ENCODE results near the gene KCNAB1. TPM values are rescaled to one million over a fixed set of nuclear protein-coding genes. Genes with fewer than 3 reads are reported as not detected.

KCNAB1 gene
- total RNA-seq, 2 experiments from 2014 or later = not detected

DNA sequence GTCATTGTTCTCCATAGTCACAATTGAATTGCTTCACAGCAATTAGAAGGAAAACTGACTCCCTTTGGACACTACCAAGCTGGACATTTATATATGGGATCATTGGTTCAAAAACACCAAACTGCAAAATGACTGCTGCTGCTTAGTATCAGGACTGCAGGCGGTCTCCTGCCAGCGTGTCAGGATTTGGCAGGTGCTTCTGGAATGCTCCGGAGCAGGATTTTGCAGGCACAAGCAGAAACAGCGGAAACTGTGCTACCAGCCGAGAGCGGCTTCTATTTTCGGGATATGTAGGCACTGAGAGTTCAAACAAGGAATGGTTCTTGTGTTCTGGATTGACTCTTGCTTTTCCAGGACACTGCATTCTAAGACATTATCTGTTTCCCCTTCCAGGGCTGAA lies 339.1 kb downstream of the KCNAB1 start:
- H3K79me2 ChIP-seq (ENCODE audit: insufficient read depth, low read depth, low read length) = no peaks in the 10 kb centered on the region
- H4K20me1 ChIP-seq (ENCODE audit: insufficient read depth, low read length) = no peaks in the 10 kb centered on the region
- CTCF ChIA-PET (ENCODE audit: unreplicated experiment) = no interaction called here
- no peaks in the 10 kb centered on the region for H3K36me3 ChIP-seq (ENCODE audit: insufficient read depth, low read length)
- no peaks in the 10 kb centered on the region for H3K4me1 ChIP-seq (ENCODE audit: insufficient read depth, low read length, poor library complexity, severe bottlenecking)
- no peak overlapping the region for H3K27ac ChIP-seq (ENCODE audit: low read depth, low read length, poor library complexity, severe bottlenecking)
- POLR2A ChIA-PET = interaction anchor here (1.3 kb wide), 1 partner anchor 79 kb away, joined by 3 read pairs; no protein-coding TSS in a partner anchor
- H2AFZ ChIP-seq (ENCODE audit: low read length) = no peak overlapping the region
- BruUV-seq (replicated peaks) = no TSS peak
- no peak overlapping the region for H3K4me2 ChIP-seq (ENCODE audit: low read length)
- H3K9me3 ChIP-seq (ENCODE audit: low read length) = no peaks in the 10 kb centered on the region
- no peak overlapping the region for H3K4me3 ChIP-seq (ENCODE audit: low read depth, low read length, poor library complexity, severe bottlenecking)
- no peaks in the 10 kb centered on the region for H3K9me2 ChIP-seq (ENCODE audit: insufficient read depth, low read length)
- TF ChIP-seq EZH2phosphoT487 (IDR thresholded peaks at IDR 0.05; ENCODE audit: borderline replicate concordance, low read depth, low read length) = no peak
- TF ChIP-seq, protein P1, sequence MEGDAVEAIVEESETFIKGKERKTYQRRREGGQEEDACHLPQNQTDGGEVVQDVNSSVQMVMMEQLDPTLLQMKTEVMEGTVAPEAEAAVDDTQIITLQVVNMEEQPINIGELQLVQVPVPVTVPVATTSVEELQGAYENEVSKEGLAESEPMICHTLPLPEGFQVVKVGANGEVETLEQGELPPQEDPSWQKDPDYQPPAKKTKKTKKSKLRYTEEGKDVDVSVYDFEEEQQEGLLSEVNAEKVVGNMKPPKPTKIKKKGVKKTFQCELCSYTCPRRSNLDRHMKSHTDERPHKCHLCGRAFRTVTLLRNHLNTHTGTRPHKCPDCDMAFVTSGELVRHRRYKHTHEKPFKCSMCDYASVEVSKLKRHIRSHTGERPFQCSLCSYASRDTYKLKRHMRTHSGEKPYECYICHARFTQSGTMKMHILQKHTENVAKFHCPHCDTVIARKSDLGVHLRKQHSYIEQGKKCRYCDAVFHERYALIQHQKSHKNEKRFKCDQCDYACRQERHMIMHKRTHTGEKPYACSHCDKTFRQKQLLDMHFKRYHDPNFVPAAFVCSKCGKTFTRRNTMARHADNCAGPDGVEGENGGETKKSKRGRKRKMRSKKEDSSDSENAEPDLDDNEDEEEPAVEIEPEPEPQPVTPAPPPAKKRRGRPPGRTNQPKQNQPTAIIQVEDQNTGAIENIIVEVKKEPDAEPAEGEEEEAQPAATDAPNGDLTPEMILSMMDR (conservative IDR thresholded peaks at IDR 0.05; ENCODE audit: low read length) = no peak
- intact Hi-C loops (cut with micrococcal nuclease; ENCODE audit: unreplicated experiment) = no loop called here
- no peak for DNase-seq (ENCODE audit: low spot score)

DNA sequence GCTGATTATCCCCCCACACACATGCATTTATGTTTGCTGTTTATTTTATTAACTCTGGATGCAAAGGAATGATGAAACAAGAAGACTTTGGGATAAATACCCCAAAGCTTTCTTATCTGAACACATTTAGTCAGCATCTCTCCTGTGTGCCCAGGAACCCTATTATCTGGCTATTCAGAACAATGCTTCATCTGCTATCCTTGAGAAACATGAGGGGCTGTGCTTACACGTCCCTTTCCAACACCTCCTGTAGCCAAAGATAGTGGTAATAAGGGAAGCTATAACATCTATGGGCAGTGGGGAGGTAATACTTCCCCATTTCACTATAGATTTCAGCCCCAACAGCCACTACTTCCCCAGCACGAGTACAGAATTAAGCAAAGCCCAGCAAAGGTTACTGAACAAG lies 339.8 kb downstream of the KCNAB1 start:
- H3K36me3 ChIP-seq (ENCODE audit: insufficient read depth, low read length) = no peaks in the 10 kb centered on the region
- POLR2A ChIA-PET = interaction anchor here (0.6 kb wide), 1 partner anchor 610 kb away, joined by 3 read pairs; no protein-coding TSS in a partner anchor
- intact Hi-C loops (cut with micrococcal nuclease; ENCODE audit: unreplicated experiment) = no loop called here
- no peaks in the 10 kb centered on the region for H3K4me1 ChIP-seq (ENCODE audit: insufficient read depth, low read length, poor library complexity, severe bottlenecking)
- no peak overlapping the region for H3K4me3 ChIP-seq (ENCODE audit: low read depth, low read length, poor library complexity, severe bottlenecking)
- no TSS peak for BruUV-seq (replicated peaks)
- H2AFZ ChIP-seq (ENCODE audit: low read length) = no peak overlapping the region
- DNase-seq (ENCODE audit: low spot score) = no peak
- no peaks in the 10 kb centered on the region for H3K9me3 ChIP-seq (ENCODE audit: low read length)
- no peaks in the 10 kb centered on the region for H3K79me2 ChIP-seq (ENCODE audit: insufficient read depth, low read depth, low read length)
- no peak overlapping the region for H3K4me2 ChIP-seq (ENCODE audit: low read length)
- TF ChIP-seq, protein P1 (conservative IDR thresholded peaks at IDR 0.05; ENCODE audit: low read length) = no peak
- TF ChIP-seq EZH2phosphoT487 (IDR thresholded peaks at IDR 0.05; ENCODE audit: borderline replicate concordance, low read depth, low read length) = no peak
- CTCF ChIA-PET (ENCODE audit: unreplicated experiment) = no interaction called here
- H4K20me1 ChIP-seq (ENCODE audit: insufficient read depth, low read length) = no peaks in the 10 kb centered on the region
- no peak overlapping the region for H3K27ac ChIP-seq (ENCODE audit: low read depth, low read length, poor library complexity, severe bottlenecking)
- no peaks in the 10 kb centered on the region for H3K9me2 ChIP-seq (ENCODE audit: insufficient read depth, low read length)

DNA sequence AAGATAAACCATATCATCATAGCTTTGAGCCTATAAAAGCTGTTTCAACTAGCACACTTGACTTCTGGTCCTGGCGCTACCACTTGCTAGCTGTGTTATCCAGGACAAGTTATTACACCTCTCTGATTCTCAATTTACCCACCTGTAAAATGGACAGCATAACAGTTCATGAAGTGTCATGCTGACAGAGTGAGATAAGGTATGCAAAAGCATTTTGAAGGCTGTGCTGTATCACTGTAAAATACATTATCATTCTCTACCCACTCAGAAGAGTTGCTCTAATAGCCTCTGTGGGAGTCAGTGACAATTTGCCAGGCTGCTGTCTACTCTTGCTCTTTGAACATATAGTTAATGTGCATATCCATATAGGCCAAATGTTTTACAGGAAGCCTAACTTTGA lies 341.5 kb downstream of the KCNAB1 start:
- H3K4me3 ChIP-seq (ENCODE audit: low read depth, low read length, poor library complexity, severe bottlenecking) = no peak overlapping the region
- no peaks in the 10 kb centered on the region for H4K20me1 ChIP-seq (ENCODE audit: insufficient read depth, low read length)
- no peak overlapping the region for H2AFZ ChIP-seq (ENCODE audit: low read length)
- no peaks in the 10 kb centered on the region for H3K9me2 ChIP-seq (ENCODE audit: insufficient read depth, low read length)
- BruUV-seq (replicated peaks) = no TSS peak
- no peak overlapping the region for H3K4me2 ChIP-seq (ENCODE audit: low read length)
- no peaks in the 10 kb centered on the region for H3K36me3 ChIP-seq (ENCODE audit: insufficient read depth, low read length)
- CTCF ChIA-PET (ENCODE audit: unreplicated experiment) = no interaction called here
- no peaks in the 10 kb centered on the region for H3K4me1 ChIP-seq (ENCODE audit: insufficient read depth, low read length, poor library complexity, severe bottlenecking)
- no peak overlapping the region for H3K27ac ChIP-seq (ENCODE audit: low read depth, low read length, poor library complexity, severe bottlenecking)
- intact Hi-C loops (cut with micrococcal nuclease; ENCODE audit: unreplicated experiment) = no loop called here
- POLR2A ChIA-PET = interaction anchor here (0.5 to 1.2 kb wide), 4 partner anchors 12 to 590 kb away, joined by 3 to 4 read pairs (median 3); no protein-coding TSS in a partner anchor
- no peaks in the 10 kb centered on the region for H3K79me2 ChIP-seq (ENCODE audit: insufficient read depth, low read depth, low read length)
- no peaks in the 10 kb centered on the region for H3K9me3 ChIP-seq (ENCODE audit: low read length)
- no peak for DNase-seq (ENCODE audit: low spot score)
- TF ChIP-seq, protein P1 (conservative IDR thresholded peaks at IDR 0.05; ENCODE audit: low read length) = no peak
- TF ChIP-seq EZH2phosphoT487 (IDR thresholded peaks at IDR 0.05; ENCODE audit: borderline replicate concordance, low read depth, low read length) = no peak

All from OCI-LY7 (cell line).